ENCODE measurements around the gene TECR.
"Not testable (repeated sequence)": the region's sequence is repeated elsewhere in the genome, so short reads cannot be mapped to it uniquely, and the experiment has no call there.

The TECR gene, protein sequence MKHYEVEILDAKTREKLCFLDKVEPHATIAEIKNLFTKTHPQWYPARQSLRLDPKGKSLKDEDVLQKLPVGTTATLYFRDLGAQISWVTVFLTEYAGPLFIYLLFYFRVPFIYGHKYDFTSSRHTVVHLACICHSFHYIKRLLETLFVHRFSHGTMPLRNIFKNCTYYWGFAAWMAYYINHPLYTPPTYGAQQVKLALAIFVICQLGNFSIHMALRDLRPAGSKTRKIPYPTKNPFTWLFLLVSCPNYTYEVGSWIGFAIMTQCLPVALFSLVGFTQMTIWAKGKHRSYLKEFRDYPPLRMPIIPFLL

DNA sequence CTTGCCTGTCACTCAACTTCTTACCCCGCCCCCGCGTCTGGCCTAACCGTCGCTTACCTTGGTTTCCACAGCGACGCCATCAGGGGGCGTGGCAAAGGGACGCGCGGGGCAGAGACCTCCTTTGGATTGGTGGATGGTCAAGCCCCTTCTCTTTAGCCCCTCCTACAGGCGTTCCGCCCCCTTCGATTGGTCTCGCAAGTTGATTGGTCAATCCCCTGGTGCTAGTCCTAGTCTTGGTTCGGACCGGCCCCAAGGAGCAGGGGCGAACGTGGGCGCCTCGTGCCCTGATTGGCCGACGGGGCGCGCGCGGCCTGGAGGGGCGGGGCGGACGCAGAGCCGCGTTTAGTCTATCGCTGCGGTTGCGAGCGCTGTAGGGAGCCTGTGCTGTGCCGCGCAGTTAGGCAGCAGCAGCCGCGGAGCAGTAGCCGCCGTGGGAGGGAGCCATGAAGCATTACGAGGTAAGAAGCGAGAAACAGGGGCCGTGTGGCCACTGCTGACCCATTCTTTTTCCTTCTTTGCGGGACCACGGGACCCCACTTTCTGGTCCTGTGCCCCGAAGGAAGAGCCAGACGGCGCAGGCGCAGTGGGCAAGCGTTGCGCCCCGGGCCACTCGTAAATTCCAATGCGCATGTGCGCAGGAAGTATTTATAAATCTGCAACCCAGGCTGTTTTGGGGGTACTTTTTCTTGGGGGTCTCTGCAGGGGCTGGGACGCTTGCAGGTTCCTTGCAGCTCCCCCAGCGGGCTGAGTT, at the start of gene TECR:
TECR (plus strand) TSS at position 341 of the 751 bp plus-strand sequence; CDS start at position 444, 103 bp downstream.
- DNase-seq, result peak; percentile 100

DNA sequence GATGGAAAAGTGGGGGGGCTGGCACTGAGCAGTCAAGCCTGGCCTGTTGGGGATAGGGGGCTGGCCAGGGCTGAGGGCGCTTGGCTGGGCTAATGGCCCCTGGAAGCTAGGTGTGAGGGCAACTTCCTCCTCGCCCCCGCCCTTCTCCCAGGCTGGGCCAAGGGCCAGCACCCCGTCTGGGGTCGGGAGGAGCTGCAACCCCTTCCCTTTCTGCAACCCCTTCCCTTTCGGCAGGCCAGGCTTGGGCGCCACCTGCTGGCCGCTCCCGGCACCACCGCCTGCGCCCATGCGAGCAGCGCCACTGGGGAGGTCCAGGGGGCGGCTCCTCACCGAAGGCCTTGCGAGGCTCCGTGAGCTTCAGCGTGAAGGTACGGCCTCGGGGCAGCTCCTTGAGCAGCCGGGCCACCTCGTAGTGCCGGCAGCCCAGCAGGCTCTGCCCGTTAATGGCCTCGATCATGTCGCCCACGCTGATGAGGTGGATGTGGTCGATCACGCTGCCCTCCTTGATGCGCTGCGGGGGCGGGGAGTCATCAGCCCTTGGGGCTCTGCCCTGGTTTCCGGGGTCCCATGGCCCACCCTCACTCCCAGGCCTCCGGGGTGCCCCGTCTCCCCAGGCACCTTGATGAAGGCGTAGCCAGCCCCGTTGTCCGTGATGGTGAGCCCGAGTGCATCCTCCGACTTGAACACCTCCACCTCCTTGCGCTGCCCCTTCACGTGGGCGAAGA, 49.3 kb upstream of the TECR start:
- peak; percentile 77 for DNase-seq

DNA sequence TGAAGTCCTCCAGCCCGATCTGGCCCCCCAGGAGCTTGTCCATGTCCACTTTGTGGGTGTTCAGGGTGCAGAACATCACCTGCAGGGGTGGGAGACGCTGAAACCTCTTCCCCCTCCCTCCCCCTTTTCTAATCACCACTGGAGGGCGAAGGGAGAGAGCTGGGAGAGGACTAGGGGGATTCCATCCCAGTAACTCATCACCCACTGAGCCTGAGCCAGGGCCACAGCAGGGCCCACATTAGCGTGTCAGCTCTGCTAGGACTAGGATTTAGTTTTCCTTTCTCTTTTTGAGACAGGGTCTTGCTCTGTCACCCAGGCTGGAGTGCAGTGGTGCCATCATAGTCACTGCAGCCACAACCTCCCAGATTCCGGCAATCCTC, 48.7 kb upstream of the TECR start:
- no peak for DNase-seq

DNA sequence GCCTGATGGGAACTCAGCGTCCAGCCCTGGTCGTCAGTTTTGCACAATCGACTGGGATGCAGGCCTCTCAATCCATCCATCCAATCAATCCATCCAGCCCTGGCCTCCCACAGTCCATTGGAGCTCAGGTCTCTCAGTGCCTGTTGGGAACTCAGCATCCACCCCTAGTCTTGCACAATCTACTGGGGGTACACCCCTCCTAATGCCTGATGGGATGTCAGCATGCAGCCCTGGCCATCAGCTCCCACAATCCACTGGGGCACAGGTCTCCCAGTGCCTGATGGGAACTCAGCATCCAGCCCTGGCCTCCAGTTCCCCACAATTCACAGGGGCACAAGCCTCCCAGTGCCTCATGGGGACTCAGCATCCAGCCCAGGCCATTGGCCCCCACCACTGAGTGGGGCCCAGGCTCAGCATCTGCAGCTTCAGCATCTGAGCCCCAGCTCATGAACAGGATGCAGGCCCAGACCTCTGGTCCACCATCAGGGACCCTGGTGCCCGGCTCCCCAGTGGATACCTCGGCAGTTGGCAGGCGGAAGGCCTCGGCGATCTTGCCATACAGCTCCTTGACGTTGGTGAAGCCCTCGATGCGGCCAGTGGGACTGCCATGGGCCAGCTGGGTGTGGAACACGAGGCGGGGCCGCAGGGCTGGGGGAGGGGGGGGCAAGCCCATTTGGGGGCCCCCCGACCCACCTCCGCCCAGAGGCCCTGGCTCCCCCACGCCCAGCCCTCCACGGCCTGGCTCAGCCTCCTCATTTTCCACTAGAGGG, 47.0 kb upstream of the TECR start:
- DNase-seq, result no peak

DNA sequence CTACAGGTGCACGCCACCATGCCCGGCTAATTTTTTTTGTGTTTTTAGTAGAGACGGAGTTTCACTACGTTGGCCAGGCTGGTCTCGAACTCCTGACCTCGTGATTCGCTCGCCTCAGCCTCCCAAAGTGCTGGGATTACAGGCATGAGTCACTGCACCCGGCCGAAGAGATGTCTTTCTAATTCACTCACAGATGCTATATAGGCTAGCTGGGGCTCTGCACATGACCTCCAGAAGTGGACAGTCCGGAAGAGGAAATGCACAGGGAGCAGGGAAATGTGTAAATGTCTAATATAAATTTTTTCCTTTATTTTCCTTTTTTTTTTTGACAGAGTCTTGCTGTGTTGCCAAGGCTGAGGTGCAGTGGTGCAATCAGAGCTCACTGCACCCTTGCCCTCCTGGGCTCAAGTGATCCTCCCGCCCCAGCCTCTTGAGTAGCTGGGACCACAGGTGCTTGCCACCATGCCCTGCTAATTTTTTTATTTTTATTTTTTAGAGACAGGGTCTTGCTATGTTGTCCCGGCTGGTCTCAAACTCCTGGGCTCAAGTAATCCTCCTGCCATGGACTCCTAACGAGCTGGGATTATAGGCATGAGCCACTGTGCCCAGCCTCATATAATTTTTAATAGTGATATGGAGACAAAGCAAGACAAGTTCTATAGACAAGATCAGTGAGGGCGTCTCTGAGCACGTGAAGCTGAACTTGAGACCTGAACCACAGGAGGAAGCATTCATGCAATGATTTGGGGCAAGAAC, 41.8 kb upstream of the TECR start:
- DNase-seq, result no peak

DNA sequence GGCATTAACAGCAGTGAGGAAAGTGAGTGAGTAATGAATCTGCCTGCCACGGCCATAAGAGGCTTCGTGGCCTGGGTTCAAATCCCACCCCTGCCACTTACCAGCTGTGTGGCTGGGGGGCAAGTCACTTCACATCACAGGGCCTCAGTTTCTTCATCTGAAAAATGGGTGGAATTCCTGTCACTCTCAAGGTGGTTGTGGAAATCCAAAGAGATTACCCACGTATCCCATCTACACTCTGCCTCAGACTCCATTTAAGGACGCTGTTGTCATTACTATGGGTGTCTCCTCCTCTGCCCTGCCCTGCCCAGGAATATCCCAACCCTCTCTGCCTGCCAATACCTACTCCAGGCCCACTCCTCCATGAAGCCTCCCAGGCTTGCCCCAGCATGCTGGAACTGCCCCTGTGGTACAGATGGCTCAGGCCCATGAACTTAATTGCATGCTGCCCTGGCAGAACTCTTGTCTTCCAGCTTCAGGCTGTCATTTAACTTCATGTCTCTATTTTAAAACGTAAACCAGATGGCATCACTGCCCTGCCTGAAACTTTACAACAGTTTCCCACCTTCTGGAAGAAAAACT, 36.5 kb upstream of the TECR start:
- no peak for DNase-seq

DNA sequence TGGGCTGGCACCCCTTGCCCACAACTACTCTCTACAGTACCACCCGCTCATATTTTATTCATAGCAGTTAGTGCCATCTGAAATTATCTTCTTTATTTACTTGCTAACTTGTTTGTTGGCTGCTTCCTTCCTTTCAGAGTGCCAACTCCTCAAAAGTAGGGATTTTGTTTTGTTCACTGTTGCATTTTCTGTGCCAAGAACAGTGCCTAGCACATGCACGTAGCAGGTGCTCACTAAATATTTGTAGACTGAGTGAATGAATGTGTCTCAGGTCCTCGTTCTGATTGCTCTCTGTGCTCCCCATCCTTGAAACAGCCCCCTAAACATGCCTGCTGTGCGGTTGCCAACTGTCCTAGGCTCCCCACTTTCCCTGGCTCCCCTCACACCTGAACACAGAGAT, 35.0 kb upstream of the TECR start:
- DNase-seq, result no peak

DNA sequence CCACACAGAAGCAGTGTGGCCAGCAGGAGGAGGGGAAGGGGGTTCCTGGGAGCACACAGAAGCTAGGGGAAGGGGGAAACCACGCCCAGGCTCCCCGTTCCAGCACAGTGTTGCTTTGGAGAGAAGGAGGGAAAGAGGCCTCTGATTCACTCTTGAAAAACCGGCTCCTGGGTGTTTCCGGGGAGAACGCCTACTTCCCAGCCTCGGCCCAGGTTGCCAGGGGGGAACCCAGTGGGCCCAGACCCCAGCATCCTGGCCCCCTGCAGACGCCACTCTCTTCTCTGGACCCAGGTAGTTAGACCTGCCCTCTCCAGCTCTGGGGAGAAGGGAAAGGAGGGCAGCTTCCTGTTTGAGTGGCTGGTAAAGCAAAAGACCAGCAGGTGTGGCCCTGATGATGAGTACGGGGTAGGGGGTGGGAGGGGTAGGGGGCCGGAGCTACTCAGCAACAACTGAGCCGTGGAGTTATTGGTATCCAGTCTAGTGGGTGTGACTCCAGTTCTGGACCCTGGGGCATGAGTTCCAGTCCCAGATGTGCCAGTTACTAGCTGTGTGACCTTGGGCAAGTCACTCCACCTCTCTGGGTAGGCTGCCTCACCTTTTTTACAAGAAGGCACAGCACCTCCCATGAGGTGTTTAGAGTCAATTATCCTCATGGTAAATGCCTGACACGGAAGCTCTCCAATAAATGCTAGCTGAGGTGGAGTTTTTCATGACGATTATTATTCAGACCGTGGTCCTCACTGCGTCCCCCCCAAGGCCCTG, 34.3 kb upstream of the TECR start:
- DNase-seq, result no peak

DNA sequence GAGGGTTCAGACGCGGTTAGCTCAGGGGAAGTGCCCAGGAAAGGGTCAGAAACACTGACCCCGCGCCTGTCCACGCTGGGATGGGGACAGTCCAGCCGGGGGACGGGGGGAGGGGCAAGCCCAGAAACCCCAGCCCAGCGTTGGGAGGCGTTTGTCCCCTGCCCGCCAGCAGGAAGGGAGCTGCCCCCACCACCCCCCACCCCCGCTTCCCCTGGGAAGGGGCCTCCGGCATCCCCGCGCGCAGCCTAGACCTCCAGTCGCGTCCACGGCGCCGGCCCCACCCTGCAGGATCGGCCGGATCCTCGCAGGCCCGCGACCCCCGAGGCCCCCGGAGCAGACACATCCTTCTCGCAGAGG, 33.7 kb upstream of the TECR start:
- no peak for DNase-seq

DNA sequence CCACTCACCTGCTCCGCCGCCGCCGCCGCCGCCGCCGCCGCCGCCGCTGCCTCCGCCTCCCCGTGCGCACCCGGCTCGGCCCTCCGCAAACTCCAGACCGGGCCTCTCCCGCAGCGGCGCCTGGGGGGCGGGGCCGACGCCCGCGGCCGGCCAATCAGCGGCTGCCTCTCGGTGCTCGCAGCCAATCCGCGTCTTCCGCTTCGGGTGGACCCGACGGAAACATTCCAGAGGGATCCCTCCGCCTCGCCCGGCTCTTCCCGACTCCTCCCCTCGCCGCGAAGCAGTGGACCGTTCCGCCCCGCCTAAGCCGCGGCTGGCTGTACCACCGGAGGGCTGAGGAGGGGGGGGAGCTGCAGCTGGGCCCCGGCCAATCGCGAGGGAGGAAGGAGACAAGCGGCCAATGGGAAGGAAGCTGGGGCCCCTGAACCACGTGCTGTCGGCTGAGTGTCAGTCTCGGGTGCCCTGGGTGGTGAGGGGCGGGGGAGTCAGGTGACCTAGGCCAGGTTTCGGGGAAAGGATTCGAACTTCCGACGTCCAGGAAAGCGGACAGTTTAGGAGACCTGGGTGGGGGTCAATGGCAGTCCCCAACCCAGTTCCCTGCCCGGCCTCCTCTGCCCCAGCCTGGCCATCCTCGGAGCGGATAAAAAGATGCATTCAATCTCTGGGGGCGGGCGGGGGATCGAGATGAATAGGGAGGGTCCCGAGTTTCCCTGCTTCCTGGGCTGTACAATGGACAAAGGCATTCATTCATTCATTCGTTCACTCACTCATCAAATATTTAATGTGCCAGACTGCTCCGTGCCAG, 33.2 kb upstream of the TECR start, which contains the start of gene GIPC1:
GIPC1 (minus strand) TSS at position 99 of the 805 bp plus-strand sequence. CDS start 13,151 bp downstream, outside the sequence.
- peak; percentile 85 for DNase-seq

DNA sequence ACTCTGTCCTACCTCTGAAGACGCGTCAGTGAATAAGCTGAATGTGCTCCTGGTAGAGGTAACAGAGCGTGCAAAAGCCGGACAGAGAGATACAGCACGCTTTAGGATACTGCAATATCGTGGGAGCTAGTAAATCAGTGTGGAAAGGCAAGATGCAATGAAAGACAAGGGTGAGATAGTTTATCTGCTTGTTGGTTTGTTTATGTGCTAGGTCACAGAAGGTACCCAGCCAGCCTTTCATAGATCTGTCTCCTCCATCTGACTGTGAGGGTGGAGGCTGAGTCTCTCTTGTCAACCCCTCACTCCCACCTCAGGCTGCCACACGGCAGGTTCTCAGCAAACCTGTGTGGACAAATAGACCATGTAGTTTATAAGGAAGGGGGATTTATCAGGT, 32.6 kb upstream of the TECR start:
- DNase-seq, result no peak

DNA sequence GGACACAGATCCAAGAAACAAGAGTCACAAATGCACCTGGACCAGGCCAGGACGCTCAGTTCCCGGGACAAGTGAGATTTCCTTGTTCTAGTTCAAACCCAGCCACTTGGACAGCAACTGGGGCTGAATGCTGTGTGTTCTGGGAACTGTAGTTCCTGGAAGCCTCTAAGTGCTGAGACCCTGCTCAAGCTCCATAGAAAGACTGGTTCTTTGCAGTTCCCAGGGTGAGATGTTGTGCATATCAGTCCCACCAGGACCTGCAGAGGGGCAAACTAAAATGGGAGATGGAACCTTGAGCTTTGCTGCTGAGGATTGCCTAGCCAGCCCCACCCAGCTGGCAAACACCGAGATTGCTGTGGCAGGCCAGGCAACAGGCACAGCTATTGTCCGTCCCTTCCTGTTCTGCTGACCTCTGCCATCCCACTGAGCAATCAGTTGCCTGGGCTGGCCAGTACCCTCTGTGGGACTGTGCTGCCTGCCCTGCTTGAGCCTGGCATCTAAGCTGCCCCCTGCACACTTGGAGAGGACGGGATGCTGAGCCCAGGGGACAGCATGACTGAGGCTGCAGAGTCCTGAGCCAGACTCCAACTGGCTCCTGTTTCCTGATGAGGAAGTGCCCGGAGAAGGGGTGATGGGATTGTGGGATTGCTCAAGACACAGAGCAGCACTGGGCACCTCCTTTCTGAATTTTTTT, 32.0 kb upstream of the TECR start:
- DNase-seq, result no peak

DNA sequence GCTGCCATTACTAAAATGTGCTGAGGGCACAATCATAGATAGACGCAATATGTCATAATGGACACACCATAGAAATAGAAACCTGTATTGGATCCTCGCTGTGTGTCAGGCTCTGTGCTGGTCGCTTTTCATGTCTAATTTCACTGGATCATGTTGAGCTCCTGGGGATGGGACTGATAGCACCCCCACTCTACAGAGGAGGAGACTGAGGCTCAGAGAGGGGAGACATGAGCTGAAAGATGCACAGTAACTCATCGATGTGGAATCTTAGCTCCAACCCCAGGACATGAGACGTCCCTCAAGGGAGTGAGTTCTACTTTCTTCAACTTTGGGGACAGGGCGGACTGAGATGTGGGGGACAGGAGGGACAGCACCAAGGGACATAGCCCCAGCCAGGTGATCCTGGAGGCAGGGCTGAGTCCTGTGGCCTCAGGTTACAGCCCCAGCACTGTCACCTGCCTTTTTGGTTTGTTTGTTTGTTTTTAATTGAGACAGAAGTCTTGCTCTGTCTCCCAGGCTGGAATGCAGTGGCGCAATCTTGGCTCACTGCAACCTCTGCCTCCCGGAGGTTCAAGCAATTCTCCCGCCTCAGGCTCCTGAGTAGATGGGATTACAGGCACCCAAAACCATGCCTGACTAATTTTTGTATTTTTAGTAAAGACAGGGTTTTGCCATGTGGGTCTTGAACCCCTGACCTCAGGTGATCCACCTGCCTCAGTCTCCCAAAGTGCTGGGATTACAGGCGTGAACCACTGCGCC, 26.9 kb upstream of the TECR start:
- DNase-seq, result no peak

DNA sequence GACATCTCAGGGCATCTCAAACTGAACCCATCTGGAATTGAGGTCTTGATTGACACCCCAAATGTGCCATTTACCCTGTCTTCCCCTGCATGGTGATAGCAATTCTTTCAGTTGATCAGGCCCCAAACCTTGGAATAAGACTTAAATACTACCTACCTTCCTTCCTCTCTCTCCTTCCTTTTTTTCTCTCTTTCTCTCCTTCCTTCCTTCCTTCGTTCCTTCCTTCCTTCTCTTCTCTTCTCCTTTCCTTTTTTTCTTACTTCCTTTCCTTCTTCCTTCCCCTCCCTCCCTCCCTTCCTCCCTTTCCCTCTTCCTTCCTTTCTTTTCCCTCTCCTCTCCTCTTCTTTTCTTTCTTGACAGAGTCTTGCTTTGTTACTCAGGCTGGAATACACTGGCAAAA, 26.1 kb upstream of the TECR start:
- DNase-seq, result no peak

DNA sequence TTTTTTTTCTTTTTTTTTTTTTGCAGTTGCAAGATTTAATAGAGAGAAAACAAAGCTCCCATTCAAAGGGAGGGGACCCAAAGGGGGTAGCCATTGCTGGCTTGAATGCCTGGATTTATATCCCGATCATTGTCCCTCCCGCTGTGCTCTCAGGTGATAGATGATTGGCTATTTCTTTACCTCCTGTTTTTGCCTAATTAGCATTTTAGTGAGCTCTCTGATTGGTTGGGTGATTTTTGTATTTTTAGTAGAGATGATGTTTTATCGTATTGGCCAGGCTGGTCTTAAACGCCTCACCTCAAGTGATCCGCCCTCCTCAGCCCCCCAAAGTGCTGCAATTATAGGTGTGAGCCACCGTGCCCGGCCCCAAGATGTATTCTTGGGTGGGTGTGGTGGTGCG, 24.8 kb upstream of the TECR start:
- not testable (repeated sequence) for DNase-seq

DNA sequence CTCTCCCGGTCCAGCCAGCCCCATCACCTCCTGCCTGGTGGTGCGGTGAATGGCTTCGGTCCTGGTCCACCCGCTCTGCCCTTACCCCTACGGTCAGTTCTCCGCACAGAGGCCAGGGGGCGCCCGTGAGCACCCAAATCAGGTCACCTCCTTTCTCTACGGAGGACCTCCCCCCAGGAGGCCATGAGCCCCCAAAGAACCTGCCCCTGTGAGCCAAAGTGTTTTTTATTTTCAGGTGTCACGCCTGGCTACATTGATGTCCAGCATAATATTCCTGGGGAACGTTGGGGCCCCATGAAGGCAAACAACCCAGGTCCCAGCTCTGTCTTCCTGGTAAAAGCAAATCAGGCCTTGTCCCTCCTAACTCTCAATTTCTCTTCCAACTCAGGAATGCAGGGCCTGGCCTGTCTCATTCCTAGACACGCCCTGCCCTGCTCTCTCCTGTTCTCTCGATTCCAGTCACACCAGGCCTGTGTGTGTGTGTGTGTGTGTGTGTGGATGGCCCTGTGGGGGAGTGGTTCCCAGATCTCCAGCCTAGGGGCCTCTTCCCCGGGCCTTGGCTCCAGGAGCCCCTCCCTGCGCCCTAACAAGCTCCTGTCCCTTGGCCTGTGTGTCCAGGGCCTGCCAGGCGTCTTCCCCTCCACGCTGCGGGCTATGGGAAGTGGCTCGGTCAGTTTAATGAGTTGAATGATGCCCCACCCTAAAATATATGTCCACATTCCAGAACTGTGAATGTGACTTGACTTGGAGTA, 23.7 kb upstream of the TECR start:
- DNase-seq, result peak; percentile 76

DNA sequence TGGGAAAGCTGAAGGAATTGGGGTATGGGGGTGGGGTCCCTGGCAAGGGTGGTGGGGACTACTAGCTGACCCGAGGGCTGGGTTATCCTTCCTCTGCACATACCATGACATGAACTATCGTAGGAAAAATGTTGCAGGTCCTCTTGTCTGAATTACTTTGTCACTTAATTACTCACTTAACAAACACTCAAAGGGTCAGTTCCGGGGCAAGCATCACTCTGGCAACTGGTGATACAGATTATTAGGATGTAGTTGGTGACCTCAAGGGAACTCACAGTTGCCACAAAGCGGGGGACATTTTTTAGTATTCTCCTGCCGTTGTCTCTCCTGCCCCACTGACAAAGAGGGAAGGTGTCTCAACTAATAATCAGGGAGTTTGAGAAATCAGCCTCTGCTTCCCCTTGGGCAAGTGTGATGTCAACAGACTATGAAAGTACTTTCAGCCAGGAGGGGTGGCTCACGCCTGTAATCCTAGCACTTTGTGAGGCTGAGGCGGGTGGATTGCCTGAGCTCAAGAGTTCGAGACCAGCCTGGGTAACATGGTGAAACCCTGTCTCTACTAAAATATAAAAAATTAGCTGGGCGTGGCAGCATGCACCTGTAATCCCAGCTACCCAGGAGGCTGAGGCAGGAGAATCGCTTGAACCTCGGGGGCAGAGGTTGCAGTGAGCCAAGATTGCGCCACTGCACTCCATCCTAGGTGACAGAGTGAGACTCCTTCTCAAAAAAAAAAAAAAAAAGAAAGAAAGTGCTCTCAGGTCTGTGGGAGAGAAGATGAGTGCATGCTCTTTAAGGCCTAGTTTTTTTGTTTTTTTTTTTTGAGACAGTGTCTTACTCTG, 21.5 kb upstream of the TECR start:
- no peak for DNase-seq
